ENCODE data around the gene AMMECR1L.

DNA sequence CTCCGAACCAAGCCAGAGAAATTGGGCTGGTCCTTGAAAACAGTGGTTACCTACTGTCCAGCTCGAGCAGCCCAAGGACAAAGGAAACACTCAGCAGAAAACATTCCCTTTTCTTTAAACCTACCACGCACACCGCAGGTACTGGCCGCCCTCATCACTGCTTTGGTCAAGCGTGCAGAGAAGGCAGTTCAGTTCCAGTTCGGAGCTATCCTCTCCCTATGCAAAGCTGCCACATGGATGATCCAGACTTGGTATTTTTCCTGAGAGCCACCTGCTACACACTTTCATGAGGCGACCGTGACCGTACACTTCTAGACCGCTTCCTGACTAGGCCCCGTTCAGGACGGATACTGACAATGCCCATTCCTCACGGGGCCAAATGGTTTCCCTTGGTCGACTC is 23.5 kb downstream of the AMMECR1L start:
- TF ChIP-seq, protein P1, sequence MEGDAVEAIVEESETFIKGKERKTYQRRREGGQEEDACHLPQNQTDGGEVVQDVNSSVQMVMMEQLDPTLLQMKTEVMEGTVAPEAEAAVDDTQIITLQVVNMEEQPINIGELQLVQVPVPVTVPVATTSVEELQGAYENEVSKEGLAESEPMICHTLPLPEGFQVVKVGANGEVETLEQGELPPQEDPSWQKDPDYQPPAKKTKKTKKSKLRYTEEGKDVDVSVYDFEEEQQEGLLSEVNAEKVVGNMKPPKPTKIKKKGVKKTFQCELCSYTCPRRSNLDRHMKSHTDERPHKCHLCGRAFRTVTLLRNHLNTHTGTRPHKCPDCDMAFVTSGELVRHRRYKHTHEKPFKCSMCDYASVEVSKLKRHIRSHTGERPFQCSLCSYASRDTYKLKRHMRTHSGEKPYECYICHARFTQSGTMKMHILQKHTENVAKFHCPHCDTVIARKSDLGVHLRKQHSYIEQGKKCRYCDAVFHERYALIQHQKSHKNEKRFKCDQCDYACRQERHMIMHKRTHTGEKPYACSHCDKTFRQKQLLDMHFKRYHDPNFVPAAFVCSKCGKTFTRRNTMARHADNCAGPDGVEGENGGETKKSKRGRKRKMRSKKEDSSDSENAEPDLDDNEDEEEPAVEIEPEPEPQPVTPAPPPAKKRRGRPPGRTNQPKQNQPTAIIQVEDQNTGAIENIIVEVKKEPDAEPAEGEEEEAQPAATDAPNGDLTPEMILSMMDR (IDR thresholded peaks at IDR 0.05): no peak
- no peak for TF ChIP-seq POLR2A (IDR thresholded peaks at IDR 0.05)
